Measurements from ENCODE around the gene PLOD2. TPM values are rescaled to one million over a fixed set of nuclear protein-coding genes. Genes with fewer than 3 reads are reported as not detected.

Gene PLOD2
- total RNA-seq, 6 experiments from 2014 or later = 22.7 to 196 (median 57.6) TPM

DNA sequence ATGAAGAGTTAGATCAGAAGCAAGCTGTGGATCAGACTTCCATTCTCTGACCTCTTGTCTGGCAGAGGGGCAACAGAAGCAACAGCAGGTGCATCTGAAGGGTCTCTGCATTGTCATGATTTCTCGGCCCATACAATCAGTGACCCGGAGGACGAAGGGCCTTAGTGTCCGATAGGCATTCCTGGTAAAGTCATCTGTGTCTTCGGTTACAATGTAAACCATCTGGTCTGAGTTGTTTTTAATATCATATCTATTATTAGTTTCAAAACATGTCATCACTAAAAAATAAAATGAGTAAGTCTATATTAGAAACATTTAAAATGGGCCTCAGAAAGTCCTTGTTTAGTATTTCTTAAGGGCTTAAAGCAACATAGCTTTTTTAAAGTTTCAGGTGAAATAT lies 38.8 kb upstream of the PLOD2 start:
- Histone ChIP-seq H3K36me3 (peaks cover 0 to 4% (median 0%) of the 10 kb centered on the region in 4 donors), H3K9me3 (no peaks in the 10 kb centered on the region), H3K4me3 (no peak overlapping the region), H3K27ac (no peak overlapping the region), H3K27me3 (no peaks in the 10 kb centered on the region), H3K4me1 (no peaks in the 10 kb centered on the region)
- 81% methylated on average over 5 of the region's 5 CpGs for WGBS (ENCODE audit: insufficient coverage, low coverage, low lambda C conversion rate, missing lambda C conversion rate)
- intact Hi-C loops (cut with DNase I) = no loop called here
- TF ChIP-seq POLR2A (IDR thresholded peaks at IDR 0.05) = no peak
- TF ChIP-seq, protein P1, sequence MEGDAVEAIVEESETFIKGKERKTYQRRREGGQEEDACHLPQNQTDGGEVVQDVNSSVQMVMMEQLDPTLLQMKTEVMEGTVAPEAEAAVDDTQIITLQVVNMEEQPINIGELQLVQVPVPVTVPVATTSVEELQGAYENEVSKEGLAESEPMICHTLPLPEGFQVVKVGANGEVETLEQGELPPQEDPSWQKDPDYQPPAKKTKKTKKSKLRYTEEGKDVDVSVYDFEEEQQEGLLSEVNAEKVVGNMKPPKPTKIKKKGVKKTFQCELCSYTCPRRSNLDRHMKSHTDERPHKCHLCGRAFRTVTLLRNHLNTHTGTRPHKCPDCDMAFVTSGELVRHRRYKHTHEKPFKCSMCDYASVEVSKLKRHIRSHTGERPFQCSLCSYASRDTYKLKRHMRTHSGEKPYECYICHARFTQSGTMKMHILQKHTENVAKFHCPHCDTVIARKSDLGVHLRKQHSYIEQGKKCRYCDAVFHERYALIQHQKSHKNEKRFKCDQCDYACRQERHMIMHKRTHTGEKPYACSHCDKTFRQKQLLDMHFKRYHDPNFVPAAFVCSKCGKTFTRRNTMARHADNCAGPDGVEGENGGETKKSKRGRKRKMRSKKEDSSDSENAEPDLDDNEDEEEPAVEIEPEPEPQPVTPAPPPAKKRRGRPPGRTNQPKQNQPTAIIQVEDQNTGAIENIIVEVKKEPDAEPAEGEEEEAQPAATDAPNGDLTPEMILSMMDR (IDR thresholded peaks at IDR 0.05) = no peak
- no peak for DNase-seq
- ATAC-seq = no peak

DNA sequence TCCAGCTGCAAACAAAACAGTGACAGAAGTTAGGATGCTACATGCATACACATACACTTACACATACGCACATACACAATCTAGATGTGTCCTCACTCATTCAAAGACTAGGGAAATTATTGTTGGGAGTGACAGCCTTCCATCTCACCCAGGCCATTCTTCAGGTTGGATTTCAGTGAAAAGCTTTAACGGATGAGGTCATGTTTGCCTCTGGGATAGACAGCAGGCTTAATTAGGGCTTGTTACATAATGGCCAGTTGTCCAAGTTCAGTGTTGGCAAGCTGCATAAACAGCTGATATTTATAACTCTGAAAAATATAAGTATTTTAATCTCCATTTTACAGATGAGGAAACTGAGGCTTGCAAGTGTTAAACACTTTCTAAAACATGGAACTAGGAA lies 35.8 kb upstream of the PLOD2 start:
- TF ChIP-seq, protein P1 (IDR thresholded peaks at IDR 0.05) = no peak
- WGBS (ENCODE audit: insufficient coverage, low coverage, low lambda C conversion rate, missing lambda C conversion rate) = 65% methylated on average over 2 of the region's 2 CpGs

DNA sequence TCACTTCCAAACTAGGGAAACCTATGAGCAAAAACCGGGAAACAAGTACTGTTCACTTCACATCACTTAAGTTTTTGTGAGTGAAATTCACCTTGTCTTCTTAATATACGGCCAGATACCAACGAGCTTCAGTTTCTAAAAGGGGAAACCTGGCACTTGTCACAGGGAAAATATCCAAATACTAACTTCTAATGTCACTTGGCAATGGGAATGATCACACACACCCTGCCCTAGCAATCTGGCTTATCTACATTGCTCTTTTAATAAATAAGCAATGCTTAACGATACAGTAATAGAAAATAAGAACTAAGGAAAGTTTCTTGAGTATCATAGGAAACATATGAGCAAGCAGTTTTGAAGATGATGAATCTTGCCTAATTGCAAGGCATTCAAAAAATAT lies 34.6 kb upstream of the PLOD2 start:
- Histone ChIP-seq H3K4me3 (no peak overlapping the region), H3K27me3 (no peaks in the 10 kb centered on the region), H3K27ac (peak overlapping the region in 1 of 3 donors; percentile 3), H3K9me3 (no peaks in the 10 kb centered on the region), H3K4me1 (no peaks in the 10 kb centered on the region), H3K36me3 (peaks cover 0 to 2% (median 0%) of the 10 kb centered on the region in 4 donors)
- TF ChIP-seq, protein P1 (IDR thresholded peaks at IDR 0.05) = no peak
- no peak for TF ChIP-seq POLR2A (IDR thresholded peaks at IDR 0.05)
- no peak for ATAC-seq
- no peak for DNase-seq
- intact Hi-C loops (cut with DNase I) = no loop called here
- WGBS (ENCODE audit: insufficient coverage, low coverage, low lambda C conversion rate, missing lambda C conversion rate) = 43% methylated on average over 4 of the region's 4 CpGs

More for the DNA sequence above, 35.8 kb upstream of the PLOD2 start:
- Histone ChIP-seq H3K9me3 (no peaks in the 10 kb centered on the region), H3K4me3 (no peak overlapping the region), H3K36me3 (peaks cover 0 to 2% (median 0%) of the 10 kb centered on the region in 4 donors), H3K27ac (no peak overlapping the region), H3K27me3 (no peaks in the 10 kb centered on the region), H3K4me1 (no peaks in the 10 kb centered on the region)
- intact Hi-C loops (cut with DNase I) = no loop called here
- ATAC-seq (no peak), DNase-seq (no peak)

DNA sequence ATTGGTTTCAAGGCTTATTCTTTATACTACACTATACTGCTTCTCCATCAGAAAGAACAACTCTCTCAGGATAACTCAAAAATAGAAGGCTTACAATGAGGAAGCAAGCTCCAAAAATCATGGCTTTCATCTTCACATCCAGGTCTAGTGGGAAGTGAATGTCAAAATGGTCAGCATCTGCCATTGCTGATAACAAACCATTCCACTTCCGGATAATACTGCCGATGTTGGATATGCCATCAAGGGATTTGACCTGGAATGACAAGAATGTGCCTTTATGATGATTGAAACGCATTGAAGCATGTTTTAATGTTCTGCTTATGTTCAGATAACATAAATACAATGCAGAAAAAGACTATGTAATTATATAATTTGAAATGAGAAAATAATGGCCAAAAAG lies 34.0 kb upstream of the PLOD2 start:
- DNase-seq (no peak), ATAC-seq (peak in 1 of 4 donors; percentile 46)
- intact Hi-C loops (cut with DNase I) = no loop called here
- no peaks in the 10 kb centered on the region for H3K27me3 ChIP-seq
- TF ChIP-seq POLR2A (IDR thresholded peaks at IDR 0.05) = no peak
- TF ChIP-seq, protein P1 (IDR thresholded peaks at IDR 0.05) = no peak
- peaks cover 0 to 2% (median 0%) of the 10 kb centered on the region in 4 donors for H3K36me3 ChIP-seq
- H3K9me3 ChIP-seq = no peaks in the 10 kb centered on the region
- 62% methylated on average over 3 of the region's 3 CpGs for WGBS (ENCODE audit: insufficient coverage, low coverage, low lambda C conversion rate, missing lambda C conversion rate)
- no peaks in the 10 kb centered on the region for H3K4me1 ChIP-seq
- no peak overlapping the region for H3K27ac ChIP-seq
- H3K4me3 ChIP-seq = no peak overlapping the region

DNA sequence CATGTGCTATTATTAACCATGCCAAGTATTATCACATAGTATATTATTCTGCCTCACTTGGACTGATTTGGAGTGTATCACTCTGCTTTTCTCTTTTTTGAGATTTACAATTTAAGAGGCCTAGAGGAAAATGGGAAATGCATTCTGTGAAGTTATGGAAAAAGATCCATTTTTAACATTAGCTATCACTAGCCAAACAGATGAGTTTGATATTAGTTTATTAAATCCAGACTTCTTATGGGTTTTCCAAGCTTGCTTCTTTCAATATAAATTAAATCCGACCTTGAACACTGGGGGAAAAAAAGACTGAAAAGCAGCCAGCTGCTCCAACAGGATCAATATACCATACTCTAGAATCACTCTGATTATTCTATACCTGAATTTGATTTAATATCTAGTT lies 30.1 kb upstream of the PLOD2 start:
- Histone ChIP-seq H3K4me1 (no peaks in the 10 kb centered on the region), H3K4me3 (no peak overlapping the region), H3K9me3 (no peaks in the 10 kb centered on the region), H3K27ac (no peak overlapping the region), H3K27me3 (no peaks in the 10 kb centered on the region), H3K36me3 (peaks cover 0 to 2% (median 0%) of the 10 kb centered on the region in 4 donors)
- DNase-seq (no peak), ATAC-seq (no peak)
- intact Hi-C loops (cut with DNase I) = no loop called here
- no peak for TF ChIP-seq POLR2A (IDR thresholded peaks at IDR 0.05)
- TF ChIP-seq, protein P1 (IDR thresholded peaks at IDR 0.05) = no peak
- 100% methylated on average over 1 of the region's 1 CpG for WGBS (ENCODE audit: insufficient coverage, low coverage, low lambda C conversion rate, missing lambda C conversion rate)
